IPS-NIHi11 (cell line): ENCODE results near the gene TBC1D10B.
"Not testable (repeated sequence)": the region's sequence is repeated elsewhere in the genome, so short reads cannot be mapped to it uniquely, and the experiment has no call there.

Experiments used
- DNase-seq: peaks from one replicate; pipeline ENCODE4 v3.0.0; 2012; ENCODE audit warnings: mixed read lengths, low spot score

The TBC1D10B gene

DNA sequence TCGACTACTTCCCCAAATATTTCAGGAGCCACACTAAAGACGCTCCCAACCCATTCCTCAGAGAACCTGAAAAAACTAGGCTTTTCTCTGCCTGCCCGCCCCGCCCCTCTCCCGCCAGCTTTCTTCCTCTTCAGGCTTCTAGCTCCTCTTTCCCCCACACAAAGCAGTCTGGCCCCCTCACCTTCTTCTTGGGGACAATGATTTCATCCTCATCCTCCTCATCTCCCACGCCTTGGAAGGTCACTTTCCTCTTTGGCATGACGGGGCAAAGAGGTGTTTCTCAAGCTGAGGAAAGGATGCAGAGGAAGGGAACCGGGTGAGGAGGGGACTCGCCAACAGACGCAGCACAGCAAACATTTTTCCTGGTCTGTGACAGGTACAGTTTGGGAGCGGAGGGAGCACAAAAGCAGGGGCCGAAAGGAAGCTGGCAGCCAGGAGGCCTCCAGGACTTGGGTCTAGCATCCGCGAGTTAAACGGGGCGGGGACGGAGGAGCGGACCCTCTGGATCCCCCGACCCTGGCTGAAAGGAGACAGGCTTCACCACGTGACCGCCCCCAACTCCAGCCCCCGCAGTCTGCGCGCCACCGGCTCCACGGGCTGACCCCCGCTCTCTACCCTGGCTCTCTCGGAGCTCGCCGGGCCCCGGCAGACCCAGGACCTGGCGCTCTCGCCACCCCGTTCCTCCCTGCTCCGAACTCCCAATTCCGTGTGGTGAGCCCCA lies 15.7 kb downstream of the TBC1D10B start:
- DNase-seq, result peak; percentile 62

GRCh38 chr16:30353438-30354129 lies 16.7 kb downstream of the TBC1D10B start:
- no peak for DNase-seq

- no peak for DNase-seq
These were observed 17.5 kb downstream of the TBC1D10B start for GRCh38 chr16:30352488-30353401.

GRCh38 chr16:30351586-30352419 lies 18.5 kb downstream of the TBC1D10B start:
- DNase-seq, result no peak

- DNase-seq, result no peak
These were observed 19.3 kb downstream of the TBC1D10B start for GRCh38 chr16:30351001-30351441.

DNA sequence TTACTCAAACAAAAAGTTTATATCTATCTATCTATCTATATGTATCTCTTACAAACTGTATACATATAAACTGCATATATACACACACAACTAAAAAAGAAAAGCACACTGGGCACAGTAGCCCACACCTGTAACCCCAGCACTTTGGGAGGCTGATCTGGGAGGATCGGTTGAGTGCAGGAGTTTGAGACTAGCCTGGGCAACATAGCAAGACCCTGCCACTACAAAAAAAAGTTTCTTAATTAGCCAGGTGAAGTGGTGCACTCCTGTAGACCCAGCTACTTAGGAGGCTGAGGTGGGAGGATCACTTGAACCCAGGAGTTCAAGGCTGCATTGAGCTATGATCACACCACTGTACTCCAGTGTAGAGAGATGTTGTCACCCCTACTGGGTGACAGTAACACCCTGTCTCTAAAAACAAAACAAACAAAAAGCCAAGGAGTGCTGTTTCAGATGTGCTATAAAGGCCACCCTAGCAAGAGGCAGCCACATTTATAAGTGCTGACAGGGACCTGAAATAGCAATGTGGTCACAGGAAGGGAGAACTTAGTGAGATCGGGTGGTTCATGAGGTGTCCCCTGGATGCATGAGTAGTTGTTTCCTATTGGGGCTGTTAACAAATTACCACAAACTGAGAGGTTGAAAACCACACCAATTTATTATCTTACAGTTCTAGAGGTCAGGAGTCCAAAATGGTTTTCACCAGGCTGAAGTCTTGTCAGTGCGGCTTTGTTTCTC lies 20.0 kb downstream of the TBC1D10B start:
- DNase-seq, result no peak

GRCh38 chr16:30349675-30350074 lies 20.6 kb downstream of the TBC1D10B start:
- no peak for DNase-seq

GRCh38 chr16:30348929-30349328 lies 21.4 kb downstream of the TBC1D10B start:
- DNase-seq, result no peak

DNA sequence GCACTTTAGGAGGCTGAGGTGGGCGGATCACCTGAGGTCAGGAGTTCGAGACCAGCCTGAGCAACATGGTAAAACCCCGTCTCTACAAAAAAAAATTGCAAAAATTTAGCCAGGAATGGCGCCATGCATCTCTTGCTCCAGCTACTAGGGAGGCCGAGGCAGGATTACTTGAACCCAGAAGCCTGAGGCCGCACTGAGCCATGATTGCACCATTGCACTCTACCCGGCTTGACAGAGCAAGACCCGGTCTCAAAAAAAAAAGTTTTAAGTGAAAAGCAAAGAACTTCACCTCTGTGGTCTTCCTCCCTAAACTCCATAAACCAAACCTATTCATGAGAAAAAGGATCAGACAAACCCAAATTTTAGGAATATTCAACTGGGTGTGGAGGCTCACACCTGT lies 22.2 kb downstream of the TBC1D10B start:
- DNase-seq, result no peak

DNA sequence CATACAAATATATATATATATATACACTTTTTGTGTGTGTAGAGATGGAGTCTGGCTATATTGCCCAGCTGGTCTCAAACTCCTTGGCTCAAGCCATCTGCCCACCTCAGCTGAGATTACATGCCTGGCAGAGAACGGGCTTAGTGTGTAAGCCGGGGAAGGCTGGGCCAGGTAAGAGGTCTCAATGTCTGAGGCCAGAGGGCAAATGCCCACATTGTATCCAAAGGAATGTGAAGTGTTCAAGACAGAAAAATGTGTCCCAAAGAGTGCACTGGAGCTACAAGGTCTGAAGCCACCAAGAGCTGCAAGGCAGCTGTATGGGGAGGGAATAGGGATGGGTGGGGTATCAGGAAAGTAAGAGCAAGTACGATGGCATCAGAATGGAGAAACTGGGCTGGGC lies 24.0 kb downstream of the TBC1D10B start:
- DNase-seq, result no peak

- not testable (repeated sequence) for DNase-seq
These were observed 26.8 kb downstream of the TBC1D10B start for GRCh38 chr16:30343491-30343820.

- DNase-seq, result no peak
These were observed 27.4 kb downstream of the TBC1D10B start for GRCh38 chr16:30342751-30343490.

GRCh38 chr16:30341971-30342370 lies 28.3 kb downstream of the TBC1D10B start:
- not testable (repeated sequence) for DNase-seq

GRCh38 chr16:30340621-30341020 lies 29.7 kb downstream of the TBC1D10B start:
- no peak for DNase-seq

GRCh38 chr16:30338715-30339114 lies 31.6 kb downstream of the TBC1D10B start:
- DNase-seq, result not testable (repeated sequence)

DNA sequence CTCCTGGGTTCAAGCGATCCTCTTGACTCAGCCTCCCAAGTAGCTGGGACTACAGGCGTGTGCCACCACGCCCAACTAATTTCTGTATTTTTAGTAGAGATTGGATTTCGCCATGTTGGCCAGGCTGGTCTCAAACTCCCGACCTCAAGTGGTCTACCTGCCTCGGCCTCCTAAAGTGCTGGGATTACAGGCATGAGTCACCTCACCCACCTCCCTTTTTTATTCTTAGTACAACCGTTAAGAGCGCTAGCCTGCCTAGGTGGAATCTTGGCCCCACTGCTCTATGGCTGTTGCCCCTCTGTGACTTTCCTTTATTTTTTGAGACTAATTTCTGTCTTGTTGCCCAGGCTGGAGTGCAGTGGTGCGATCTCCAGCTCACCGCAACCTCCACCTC lies 32.3 kb downstream of the TBC1D10B start:
- DNase-seq, result not testable (repeated sequence)

GRCh38 chr16:30335598-30336474 lies 34.5 kb downstream of the TBC1D10B start:
- DNase-seq, result no peak

DNA sequence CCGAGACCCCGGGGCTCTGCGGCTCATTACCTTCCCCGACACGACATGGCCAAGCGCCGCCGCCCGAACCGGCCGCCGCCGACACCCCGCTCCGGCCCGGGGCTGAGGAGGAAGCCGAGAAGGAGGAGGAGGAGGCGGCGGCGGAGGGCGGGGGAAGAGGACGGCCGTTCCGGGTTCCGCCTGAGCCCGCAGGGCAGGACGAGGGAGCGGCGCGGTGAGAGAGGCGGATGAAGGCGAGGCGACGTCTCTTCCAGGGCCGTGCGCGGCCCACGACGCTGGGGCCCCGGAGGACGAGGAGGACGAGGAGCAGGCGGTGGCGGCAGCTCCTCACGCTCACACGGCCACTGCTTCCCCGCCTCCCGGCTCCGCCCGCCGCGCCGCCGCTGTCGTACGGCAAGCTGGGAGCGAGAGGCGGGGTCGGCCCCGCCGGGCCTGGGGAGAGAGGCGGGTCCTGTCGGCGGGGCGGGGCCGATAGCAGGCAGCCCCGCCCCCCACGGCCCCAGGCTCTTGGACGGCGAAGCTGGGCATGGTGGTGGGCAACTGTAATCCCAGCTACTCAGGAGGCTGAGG lies 35.2 kb downstream of the TBC1D10B start:
- DNase-seq, result peak; percentile 65

GRCh38 chr16:30334473-30334989 lies 35.8 kb downstream of the TBC1D10B start:
- peak; percentile 63 for DNase-seq
